Neuronal stem cell (in vitro differentiated cells): ENCODE measurements around the gene CCDC57.
A peak's percentile ranks its signal among the peaks of the same experiment; 100 is the strongest.
"Not testable (repeated sequence)": the region's sequence is repeated elsewhere in the genome, so short reads cannot be mapped to it uniquely, and the experiment has no call there.

Experiments
- DNase-seq: peaks from one replicate; pipeline ENCODE4 v3.0.0-alpha.2; 2013; ENCODE audit warnings: low spot score
- H2AFZ ChIP-seq: one replicate; pipeline ENCODE4 v1.6.1; 2013; ENCODE audit warnings: mild to moderate bottlenecking, low read length, inconsistent platforms
- H2AK5ac ChIP-seq: 2 replicates; pipeline ENCODE4 v1.6.1; 2013; ENCODE audit warnings: low read depth, mild to moderate bottlenecking, inconsistent platforms, low read length, moderate library complexity, mixed read lengths
- H2BK120ac ChIP-seq: 2 replicates; pipeline ENCODE4 v1.6.1; 2013; ENCODE audit warnings: low read depth, mild to moderate bottlenecking, inconsistent platforms, low read length, moderate library complexity, mixed read lengths
- H2BK12ac ChIP-seq: one replicate; pipeline ENCODE4 v1.6.1; 2013; ENCODE audit warnings: low read length, inconsistent platforms
- H2BK15ac ChIP-seq: 2 replicates; pipeline ENCODE4 v1.6.1; 2013; ENCODE audit warnings: mild to moderate bottlenecking, low read length, inconsistent platforms, mixed read lengths
- H2BK5ac ChIP-seq: one replicate; pipeline ENCODE4 v1.6.1; 2013; ENCODE audit warnings: inconsistent platforms, mild to moderate bottlenecking, low read length, moderate library complexity
- H3K14ac ChIP-seq: one replicate; pipeline ENCODE4 v1.6.1; 2013; ENCODE audit warnings: low read length, inconsistent platforms
- H3K18ac ChIP-seq: 2 replicates; pipeline ENCODE4 v1.6.1; 2013; ENCODE audit warnings: low read length, inconsistent platforms
- H3K23ac ChIP-seq: 2 replicates; pipeline ENCODE4 v1.6.1; 2013; ENCODE audit warnings: low read depth, mild to moderate bottlenecking, mixed read lengths, low read length, inconsistent platforms; ENCODE audit not compliant: poor library complexity
- H3K27ac ChIP-seq: replicated peaks from 3 replicates; pipeline ENCODE4 v1.5.1; 2013; ENCODE audit warnings: low read length, inconsistent platforms
- H3K27me3 ChIP-seq, 3 experiments: 2 replicates each; pipeline ENCODE4 v1.6.1; 2013; ENCODE audit warnings: low read length in 3 of 3, mild to moderate bottlenecking in 2 of 3, inconsistent platforms in 1 of 3, low read depth in 1 of 3, mixed read lengths in 1 of 3, moderate library complexity in 1 of 3; ENCODE audit not compliant: control insufficient read depth in 3 of 3, insufficient read depth in 3 of 3
- H3K36me3 ChIP-seq, 2 donors: replicated peaks in 1 of 2; 2 replicates each; pipeline ENCODE4 v1.6.1; 2013; ENCODE audit warnings: low read length in 2 of 2; ENCODE audit not compliant: control insufficient read depth in 2 of 2, insufficient read depth in 2 of 2
- H3K4ac ChIP-seq: 2 replicates; pipeline ENCODE4 v1.6.1; 2013; ENCODE audit warnings: inconsistent platforms, mild to moderate bottlenecking, low read length, moderate library complexity
- H3K4me1 ChIP-seq, 2 donors: 1 replicate in 1 of 2; 2 replicates in 1 of 2; pipeline ENCODE4 v1.6.1; 2013; ENCODE audit warnings: low read length in 2 of 2, low read depth in 1 of 2; ENCODE audit not compliant: control insufficient read depth in 2 of 2, insufficient read depth in 1 of 2
- H3K4me2 ChIP-seq: one replicate; pipeline ENCODE4 v1.6.1; 2013; ENCODE audit warnings: mild to moderate bottlenecking, low read length, inconsistent platforms; ENCODE audit not compliant: insufficient read depth, poor library complexity, severe bottlenecking
- H3K4me3 ChIP-seq, 2 donors: 2 replicates each; pipeline ENCODE4 v1.5.1; 2013; ENCODE audit warnings: low read length in 2 of 2, mild to moderate bottlenecking in 2 of 2, inconsistent platforms in 1 of 2, moderate library complexity in 1 of 2
- H3K79me1 ChIP-seq: one replicate; pipeline ENCODE4 v1.6.1; 2013; ENCODE audit warnings: low read depth, mild to moderate bottlenecking, inconsistent platforms, low read length, moderate library complexity
- H3K9ac ChIP-seq: one replicate; pipeline ENCODE4 v1.6.1; 2013; ENCODE audit warnings: mild to moderate bottlenecking, low read depth, low read length, inconsistent platforms; ENCODE audit not compliant: poor library complexity
- H3K9me3 ChIP-seq, 2 donors: replicated peaks in 1 of 2; 2 replicates each; pipeline versions ENCODE3 to v1.6.1; 2013; ENCODE audit warnings: low read length in 2 of 2, mild to moderate bottlenecking in 2 of 2, inconsistent platforms in 1 of 2, low read depth in 1 of 2, mixed read lengths in 1 of 2, moderate library complexity in 1 of 2; ENCODE audit not compliant: control insufficient read depth in 2 of 2, insufficient read depth in 1 of 2
- H4K8ac ChIP-seq: one replicate; pipeline ENCODE4 v1.6.1; 2013; ENCODE audit warnings: low read depth, mild to moderate bottlenecking, inconsistent platforms, low read length, moderate library complexity
- H4K91ac ChIP-seq: one replicate; pipeline ENCODE4 v1.6.1; 2013; ENCODE audit warnings: low read length, low read depth, mild to moderate bottlenecking, inconsistent platforms; ENCODE audit not compliant: poor library complexity
- WGBS, 2 donors: extraction: QIAGEN DNeasy Blood & Tissue Kit; methylation state at CpG; one replicate each; pipeline ENCODE4 v1.1.7; 2013; ENCODE audit warnings: missing lambda C conversion rate in 2 of 2, mixed read lengths in 1 of 2; ENCODE audit not compliant: insufficient read length in 2 of 2, insufficient replicate concordance in 1 of 2; ENCODE audit errors: extremely low coverage in 2 of 2; 5-methylcytosine and 5-hydroxymethylcytosine counted together

Gene CCDC57

DNA sequence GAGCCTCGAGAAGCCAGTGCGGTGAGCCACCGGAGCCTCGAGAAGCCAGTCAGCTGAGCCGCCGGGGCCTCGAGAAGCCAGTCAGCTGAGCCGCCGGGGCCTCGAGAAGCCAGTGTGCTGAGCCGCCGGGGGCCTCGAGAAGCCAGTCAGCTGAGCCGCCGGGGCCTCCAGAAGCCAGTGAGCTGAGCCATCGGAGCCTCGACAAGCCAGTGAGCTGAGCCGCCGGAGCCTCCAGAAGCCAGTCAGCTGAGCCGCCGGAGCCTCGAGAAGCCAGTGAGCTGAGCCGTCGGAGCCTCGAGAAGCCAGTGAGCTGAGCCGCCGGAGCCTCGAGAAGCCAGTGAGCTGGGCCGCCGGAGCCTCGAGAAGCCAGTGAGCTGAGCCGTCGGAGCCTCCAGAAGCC is 42.1 kb upstream of the CCDC57 start:
- not testable (repeated sequence) for DNase-seq

GRCh38 chr17:82254096-82254495 is 41.5 kb upstream of the CCDC57 start:
- no CpG with 5 or more reads among the region's 39 CpGs for WGBS, 2 donors
- H3K14ac ChIP-seq, H3K18ac ChIP-seq, H3K23ac ChIP-seq, H4K91ac ChIP-seq, DNase-seq, H3K4ac ChIP-seq, H3K9me3 ChIP-seq, H2BK120ac ChIP-seq, H3K4me3 ChIP-seq, H3K9ac ChIP-seq, H2AK5ac ChIP-seq, H3K27me3 ChIP-seq, H3K4me1 ChIP-seq, H2AFZ ChIP-seq, H3K4me2 ChIP-seq, H2BK5ac ChIP-seq, H2BK15ac ChIP-seq, H3K27ac ChIP-seq, H2BK12ac ChIP-seq, H4K8ac ChIP-seq: not testable (repeated sequence)
- Histone ChIP-seq H3K79me1 (peaks cover 15% of the 10 kb centered on the region), H3K36me3 (peaks cover 67 to 87% of the 10 kb centered on the region in 2 donors)

More for the DNA sequence above, 42.1 kb upstream of the CCDC57 start:
- not testable (repeated sequence) for H3K18ac ChIP-seq, H4K91ac ChIP-seq, H3K27me3 ChIP-seq, H3K4me2 ChIP-seq, H2BK5ac ChIP-seq, H3K4me3 ChIP-seq, H3K4ac ChIP-seq, H3K27ac ChIP-seq, H4K8ac ChIP-seq, H3K9me3 ChIP-seq, H2BK12ac ChIP-seq, H2BK15ac ChIP-seq, H2AK5ac ChIP-seq, H3K4me1 ChIP-seq, H2BK120ac ChIP-seq, H3K9ac ChIP-seq, H3K14ac ChIP-seq, H3K23ac ChIP-seq, H2AFZ ChIP-seq
- Histone ChIP-seq H3K79me1 (peaks cover 15% of the 10 kb centered on the region), H3K36me3 (peaks cover 67 to 87% of the 10 kb centered on the region in 2 donors)
- WGBS, 2 donors = no CpG with 5 or more reads among the region's 33 CpGs

DNA sequence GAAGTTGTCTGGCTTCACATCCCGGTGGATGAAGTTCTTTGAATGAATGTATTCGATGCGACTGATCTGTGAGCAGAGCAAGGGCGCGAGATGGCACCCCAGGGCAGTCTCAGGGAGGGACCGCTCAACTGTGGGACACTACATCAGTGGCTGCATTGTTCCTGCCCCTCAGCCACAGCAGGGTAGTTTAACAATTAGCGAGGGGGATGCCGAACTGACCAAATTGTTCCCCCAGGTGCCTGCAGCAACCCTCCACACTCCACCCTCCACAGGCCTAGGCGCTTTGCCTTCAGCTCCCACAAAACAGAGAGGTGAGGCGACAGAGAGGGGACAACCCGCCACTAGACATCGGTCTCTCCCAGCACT is 40.5 kb upstream of the CCDC57 start:
- no CpG with 5 or more reads among the region's 12 CpGs for WGBS, 2 donors
- no peak overlapping the region for H3K9ac ChIP-seq
- H3K9me3 ChIP-seq = peaks cover 0 to 5% of the 10 kb centered on the region in 2 donors
- no peak overlapping the region for H2BK5ac ChIP-seq
- peaks cover 70 to 87% of the 10 kb centered on the region in 2 donors for H3K36me3 ChIP-seq
- H3K14ac ChIP-seq = no peak overlapping the region
- no peaks in the 10 kb centered on the region for H3K4me1 ChIP-seq
- H4K91ac ChIP-seq = no peak overlapping the region
- H3K27ac ChIP-seq = no peak overlapping the region
- H3K27me3 ChIP-seq = no peaks in the 10 kb centered on the region
- H4K8ac ChIP-seq = no peak overlapping the region
- H3K4me3 ChIP-seq = peak overlapping the region in 1 of 2 donors; percentile 24
- H3K79me1 ChIP-seq = peaks cover 19% of the 10 kb centered on the region
- H2AFZ ChIP-seq = no peak overlapping the region
- H3K23ac ChIP-seq = no peak overlapping the region
- H2AK5ac ChIP-seq = no peak overlapping the region
- no peak overlapping the region for H3K4ac ChIP-seq
- no peak overlapping the region for H2BK15ac ChIP-seq
- H2BK12ac ChIP-seq = no peak overlapping the region
- H2BK120ac ChIP-seq = no peak overlapping the region
- no peak for DNase-seq
- H3K18ac ChIP-seq = no peak overlapping the region
- no peak overlapping the region for H3K4me2 ChIP-seq

GRCh38 chr17:82252511-82253178 is 40.0 kb upstream of the CCDC57 start:
- H2AK5ac ChIP-seq = no peak overlapping the region
- H3K14ac ChIP-seq = no peak overlapping the region
- no peak overlapping the region for H2AFZ ChIP-seq
- H2BK120ac ChIP-seq = no peak overlapping the region
- H3K79me1 ChIP-seq = peaks cover 19% of the 10 kb centered on the region
- no peak overlapping the region for H3K27ac ChIP-seq
- no peak overlapping the region for H4K91ac ChIP-seq
- no peaks in the 10 kb centered on the region for H3K4me1 ChIP-seq
- no peak overlapping the region for H3K4me2 ChIP-seq
- H3K9ac ChIP-seq = no peak overlapping the region
- H3K27me3 ChIP-seq = no peaks in the 10 kb centered on the region
- peak overlapping the region in 1 of 2 donors; percentile 24 for H3K4me3 ChIP-seq
- H3K9me3 ChIP-seq = peaks cover 0 to 5% of the 10 kb centered on the region in 2 donors
- H3K4ac ChIP-seq = no peak overlapping the region
- no peak overlapping the region for H2BK15ac ChIP-seq
- no peak overlapping the region for H2BK12ac ChIP-seq
- peaks cover 75 to 87% of the 10 kb centered on the region in 2 donors for H3K36me3 ChIP-seq
- no peak overlapping the region for H4K8ac ChIP-seq
- DNase-seq = no peak
- no peak overlapping the region for H3K18ac ChIP-seq
- no peak overlapping the region for H3K23ac ChIP-seq
- H2BK5ac ChIP-seq = no peak overlapping the region
- WGBS, 2 donors = no CpG with 5 or more reads among the region's 28 CpGs
